Testis (tissue), 3 donors: Measurements from ENCODE around the gene GNL1. TPM values are rescaled to one million over a fixed set of nuclear protein-coding genes. Genes with fewer than 3 reads are reported as not detected.
"Not testable (repeated sequence)": the region's sequence is repeated elsewhere in the genome, so short reads cannot be mapped to it uniquely, and the experiment has no call there.

Experiments used
- DNase-seq: peaks from one replicate; pipeline ENCODE4 v3.0.0-alpha.2; 2019
- H3K27ac ChIP-seq, 2 donors: fragments of 200-600 bp; sonication (generic); one replicate each; pipeline ENCODE4 v1.5.1; 2019
- H3K27me3 ChIP-seq: fragments of 200-600 bp; sonication (generic); one replicate; pipeline ENCODE4 v1.5.1; 2019
- H3K36me3 ChIP-seq: fragments of 200-600 bp; sonication (generic); one replicate; pipeline ENCODE4 v1.5.1; 2017; ENCODE audit warnings: low read depth; ENCODE audit errors: missing control alignments
- H3K4me1 ChIP-seq: fragments of 200-600 bp; sonication (generic); one replicate; pipeline ENCODE4 v1.5.1; 2019
- H3K4me3 ChIP-seq, 2 donors: fragments of 200-600 bp; sonication (generic); one replicate each; pipeline ENCODE4 v1.5.1; 2017 to 2019
- H3K9me3 ChIP-seq: fragments of 200-600 bp; sonication (generic); one replicate; pipeline ENCODE4 v1.5.1; 2017
- CTCF ChIP-seq, 3 experiments: fragments of 450-650 bp in 2 of 3; fragments of 200-600 bp in 1 of 3; sonication (generic) in 1 of 3; IDR thresholded peaks; one replicate each; pipeline ENCODE4 v1.5.1; 2016 to 2019; ENCODE audit warnings: antibody characterized with exemption in 3 of 3, mild to moderate bottlenecking in 2 of 3, moderate library complexity in 1 of 3
- POLR2A ChIP-seq: fragments of 450-650 bp; IDR thresholded peaks from one replicate; pipeline ENCODE4 v1.6.1; 2017; ENCODE audit warnings: antibody characterized with exemption, mild to moderate bottlenecking, moderate library complexity
- WGBS, 2 donors: methylation state at CpG; one replicate each; pipeline ENCODE4 v1.1.5; 2018; 5-methylcytosine and 5-hydroxymethylcytosine counted together
- intact Hi-C: fragments of 100-400 bp; cut with DNase I; formaldehyde crosslinking; loops from one replicate; pipeline ENCODE4 v1.15.1; 2023; ENCODE audit warnings: low total_unique reads
- polyA plus RNA-seq: library from polyadenylated mRNA; stranded (reverse); fragments of 350-450 nt; fragmentation: Illumina TruSeq; extraction: RNeasy Lipid Tissue Mini Kit (QIAGEN cat#74804); gene quantifications from one replicate; pipeline ENCODE4 v1.2.3, GENCODE V29; 2014; ENCODE audit warnings: low read depth, low replicate concordance; ENCODE audit not compliant: insufficient read depth
- total RNA-seq, 2 donors: library from RNA; depleted of rRNA; stranded (reverse); fragments of >200 nt; gene quantifications; one replicate each; pipeline ENCODE4 v1.2.3, GENCODE V29; 2016

Gene GNL1
- total and polyA plus RNA-seq, 3 donors from 2014 or later: 68.7 to 205 (median 72.8) TPM

- H3K4me3 ChIP-seq, H3K36me3 ChIP-seq, H3K27ac ChIP-seq, H3K9me3 ChIP-seq, DNase-seq, H3K27me3 ChIP-seq, H3K4me1 ChIP-seq, intact Hi-C loops: not testable (repeated sequence)
- 70 to 80% methylated on average over 2 to 7 of the region's 7 CpGs for WGBS, 2 donors
These were observed 35.2 kb downstream of the GNL1 start for GRCh38 chr6:30521082-30521481.

- no peak overlapping the region for H3K4me3 ChIP-seq
- WGBS, 2 donors: 89 to 95% methylated on average over 6 of the region's 6 CpGs
- DNase-seq: no peak
- intact Hi-C loops: no loop called here
- no peak for TF ChIP-seq POLR2A
- no peak for TF ChIP-seq CTCF (IDR thresholded peaks at IDR 0.05)
- no peaks in the 10 kb centered on the region for H3K9me3 ChIP-seq
- no peaks in the 10 kb centered on the region for H3K4me1 ChIP-seq
- H3K36me3 ChIP-seq: no peaks in the 10 kb centered on the region
- no peaks in the 10 kb centered on the region for H3K27me3 ChIP-seq
- no peak overlapping the region for H3K27ac ChIP-seq
These were observed 35.8 kb downstream of the GNL1 start for GRCh38 chr6:30520522-30520921.

GRCh38 chr6:30518505-30519145 lies 37.7 kb downstream of the GNL1 start:
- intact Hi-C loops, H3K4me1 ChIP-seq, H3K4me3 ChIP-seq, H3K27me3 ChIP-seq, H3K36me3 ChIP-seq, H3K9me3 ChIP-seq, H3K27ac ChIP-seq: not testable (repeated sequence)
- 71 to 77% methylated on average over 19 of the region's 19 CpGs for WGBS, 2 donors
- DNase-seq: peak; percentile 27

GRCh38 chr6:30517767-30518504 lies 38.4 kb downstream of the GNL1 start:
- H3K27me3 ChIP-seq, H3K4me3 ChIP-seq, H3K36me3 ChIP-seq, H3K4me1 ChIP-seq, intact Hi-C loops, DNase-seq, H3K27ac ChIP-seq, H3K9me3 ChIP-seq: not testable (repeated sequence)
- WGBS, 2 donors: 77 to 83% methylated on average over 6 to 16 of the region's 21 CpGs

GRCh38 chr6:30516754-30517076 lies 39.6 kb downstream of the GNL1 start:
- intact Hi-C loops, H3K27me3 ChIP-seq, H3K36me3 ChIP-seq, DNase-seq, H3K4me1 ChIP-seq, H3K9me3 ChIP-seq: not testable (repeated sequence)
- WGBS, 2 donors: 39 to 55% methylated on average over 9 of the region's 9 CpGs
- Histone ChIP-seq H3K27ac (peak overlapping the region; percentile 32 to 60), H3K4me3 (peak overlapping the region in 1 of 2 donors; percentile 60)

- 2 to 5% methylated on average over 33 of the region's 33 CpGs for WGBS, 2 donors
- TF ChIP-seq CTCF (IDR thresholded peaks at IDR 0.05) (no peak), POLR2A (peak; percentile 15)
- DNase-seq: peak; percentile 82
These were observed 40.1 kb downstream of the GNL1 start for GRCh38 chr6:30515944-30516753.

More at GRCh38 chr6:30515944-30516753, 40.1 kb downstream of the GNL1 start:
- Histone ChIP-seq H3K4me1 (no peaks in the 10 kb centered on the region), H3K4me3 (peak overlapping the region; percentile 49 to 60), H3K36me3 (no peaks in the 10 kb centered on the region), H3K27me3 (no peaks in the 10 kb centered on the region), H3K27ac (peak overlapping the region; percentile 32 to 60), H3K9me3 (no peaks in the 10 kb centered on the region)
- intact Hi-C loops: no loop called here
